Esophagus muscularis mucosa (tissue), 4 donors: Measurements from ENCODE around the gene FOLR2. TPM values are rescaled to one million over a fixed set of nuclear protein-coding genes. Genes with fewer than 3 reads are reported as not detected.

Experiments used
- DNase-seq: peaks from one replicate; pipeline ENCODE4 v3.0.0-alpha.2; 2017; ENCODE audit errors: extremely low spot score
- H3K27ac ChIP-seq, 4 donors: fragments of 200-600 bp; sonication (generic); replicated peaks in 1 of 4; 1 replicate in 3 of 4; 2 replicates in 1 of 4; pipeline ENCODE4 v1.5.1; 2016 to 2019; ENCODE audit warnings: mild to moderate bottlenecking in 1 of 4
- H3K27me3 ChIP-seq, 4 donors: fragments of 200-600 bp; sonication (generic); one replicate each; pipeline versions ENCODE4 v1.5.1 to v1.6.0; 2016 to 2019
- H3K36me3 ChIP-seq, 4 donors: fragments of 200-600 bp; sonication (generic); one replicate each; pipeline ENCODE4 v1.5.1; 2016 to 2019
- H3K4me1 ChIP-seq, 4 donors: fragments of 200-600 bp; sonication (generic); one replicate each; pipeline ENCODE4 v1.5.1; 2016 to 2019
- H3K4me3 ChIP-seq, 4 donors: fragments of 200-600 bp; sonication (generic); 1 replicate in 2 of 4; 2 replicates in 2 of 4; pipeline ENCODE4 v1.5.1; 2016 to 2019; ENCODE audit warnings: mild to moderate bottlenecking in 4 of 4, moderate library complexity in 1 of 4
- H3K9me3 ChIP-seq, 4 donors: fragments of 200-600 bp; sonication (generic); 1 replicate in 3 of 4; 2 replicates in 1 of 4; pipeline ENCODE4 v1.5.1; 2016 to 2019
- CTCF ChIP-seq, 3 experiments: fragments of 200-600 bp in 2 of 3; fragments of 450-650 bp in 1 of 3; sonication (generic) in 2 of 3; IDR thresholded peaks; one replicate each; pipeline ENCODE4 v1.5.1; 2017 to 2019; ENCODE audit warnings: antibody characterized with exemption in 3 of 3, mild to moderate bottlenecking in 2 of 3, moderate library complexity in 1 of 3
- EP300 ChIP-seq: sonication (generic); formaldehyde crosslinking; IDR thresholded peaks from one replicate; pipeline ENCODE4 v1.6.1; 2017; ENCODE audit warnings: antibody characterized with exemption
- POLR2A ChIP-seq: fragments of 450-650 bp; IDR thresholded peaks from one replicate; pipeline ENCODE4 v1.6.1; 2017; ENCODE audit warnings: antibody characterized with exemption, moderate library complexity, mild to moderate bottlenecking, low read depth
- POLR2AphosphoS5 ChIP-seq, 2 donors: sonication (generic); formaldehyde crosslinking; IDR thresholded peaks; one replicate each; pipeline ENCODE4 v1.6.1; 2017; ENCODE audit warnings: antibody characterized with exemption in 2 of 2
- WGBS: methylation state at CpG from one replicate; pipeline ENCODE4 v1.1.5; 2018; 5-methylcytosine and 5-hydroxymethylcytosine counted together
- intact Hi-C: fragments of 100-400 bp; cut with DNase I; formaldehyde crosslinking; loops from one replicate; pipeline ENCODE4 v1.15.1; 2023
- total RNA-seq, 4 donors: library from RNA; depleted of rRNA; stranded (reverse); fragments of >200 nt; gene quantifications; one replicate each; pipeline versions ENCODE4 v1.1.0 to v1.2.1, GENCODE V29; 2016

The FOLR2 gene
- total RNA-seq, 4 donors from 2014 or later: 26.6 to 78.7 (median 33.1) TPM

GRCh38 chr11:72233056-72233772 lies 16.6 kb downstream of the FOLR2 start:
- TF ChIP-seq CTCF (IDR thresholded peaks at IDR 0.05) (no peak), POLR2A (no peak), EP300 (no peak), POLR2AphosphoS5 (IDR thresholded peaks at IDR 0.05) (no peak)
- WGBS: 90% methylated on average over 6 of the region's 13 CpGs
- no peaks in the 10 kb centered on the region for H3K27me3 ChIP-seq
- intact Hi-C loops: no loop called here
- no peak for DNase-seq
- H3K4me1 ChIP-seq: peaks cover 21 to 70% (median 41%) of the 10 kb centered on the region in 4 donors
- peaks cover 63 to 100% (median 97%) of the 10 kb centered on the region in 4 donors for H3K36me3 ChIP-seq
- no peak overlapping the region for H3K4me3 ChIP-seq
- peak overlapping the region in 3 of 4 donors; percentile 12 to 34 (median 33) for H3K27ac ChIP-seq
- no peaks in the 10 kb centered on the region for H3K9me3 ChIP-seq

- intact Hi-C loops: no loop called here
- H3K36me3 ChIP-seq: peaks cover 58 to 95% (median 92%) of the 10 kb centered on the region in 4 donors
- no peaks in the 10 kb centered on the region for H3K9me3 ChIP-seq
- TF ChIP-seq EP300: no peak
- no peak for TF ChIP-seq CTCF (IDR thresholded peaks at IDR 0.05)
- TF ChIP-seq POLR2AphosphoS5 (IDR thresholded peaks at IDR 0.05): no peak
- no peak for TF ChIP-seq POLR2A
- 85% methylated on average over 7 of the region's 8 CpGs for WGBS
- H3K27ac ChIP-seq: peak overlapping the region in 3 of 4 donors; percentile 18 to 34 (median 21)
- peaks cover 29 to 72% (median 45%) of the 10 kb centered on the region in 4 donors for H3K4me1 ChIP-seq
- H3K4me3 ChIP-seq: no peak overlapping the region
- H3K27me3 ChIP-seq: no peaks in the 10 kb centered on the region
- DNase-seq: no peak
Measured at GRCh38 chr11:72233773-72234513, 17.3 kb downstream of the FOLR2 start.

- Histone ChIP-seq H3K36me3 (peaks cover 55 to 90% (median 87%) of the 10 kb centered on the region in 4 donors), H3K27ac (peak overlapping the region in 3 of 4 donors; percentile 18 to 86 (median 21))
- intact Hi-C loops: no loop called here
Measured at GRCh38 chr11:72234514-72234830, 17.9 kb downstream of the FOLR2 start.

GRCh38 chr11:72234920-72235319 lies 18.3 kb downstream of the FOLR2 start:
- H3K4me3 ChIP-seq: no peak overlapping the region
- 80% methylated on average over 4 of the region's 4 CpGs for WGBS
- no peak for TF ChIP-seq POLR2A
- TF ChIP-seq EP300: no peak
- TF ChIP-seq POLR2AphosphoS5 (IDR thresholded peaks at IDR 0.05): no peak
- no peak for TF ChIP-seq CTCF (IDR thresholded peaks at IDR 0.05)
- DNase-seq: no peak
- intact Hi-C loops: loop anchor here (5.0 kb wide), 1 partner anchor 182 kb away; no protein-coding TSS in a partner anchor
- no peaks in the 10 kb centered on the region for H3K27me3 ChIP-seq
- H3K36me3 ChIP-seq: peaks cover 50 to 85% (median 82%) of the 10 kb centered on the region in 4 donors
- H3K4me1 ChIP-seq: peaks cover 36 to 72% (median 54%) of the 10 kb centered on the region in 4 donors
- H3K9me3 ChIP-seq: no peaks in the 10 kb centered on the region
- H3K27ac ChIP-seq: peak overlapping the region; percentile 21 to 86 (median 78)

More at GRCh38 chr11:72234514-72234830, 17.9 kb downstream of the FOLR2 start:
- 69% methylated on average over 3 of the region's 3 CpGs for WGBS
- TF ChIP-seq POLR2A (no peak), EP300 (no peak), POLR2AphosphoS5 (IDR thresholded peaks at IDR 0.05) (no peak), CTCF (IDR thresholded peaks at IDR 0.05) (no peak)
- Histone ChIP-seq H3K4me3 (no peak overlapping the region), H3K27me3 (no peaks in the 10 kb centered on the region), H3K9me3 (no peaks in the 10 kb centered on the region), H3K4me1 (peaks cover 34 to 72% (median 50%) of the 10 kb centered on the region in 4 donors)
- DNase-seq: no peak
